HG02938 (cell line): ENCODE data around the gene DAPK3.
"Not testable (repeated sequence)": the region's sequence is repeated elsewhere in the genome, so short reads cannot be mapped to it uniquely, and the experiment has no call there.

ENCODE experiments used
- ATAC-seq: cut with Tn5 transposase; IDR thresholded peaks from one replicate; pipeline ENCODE4 v1.9.1; 2021; ENCODE audit warnings: mild to moderate bottlenecking, moderate library complexity; ENCODE audit not compliant: unreplicated experiment

The DAPK3 gene

DNA sequence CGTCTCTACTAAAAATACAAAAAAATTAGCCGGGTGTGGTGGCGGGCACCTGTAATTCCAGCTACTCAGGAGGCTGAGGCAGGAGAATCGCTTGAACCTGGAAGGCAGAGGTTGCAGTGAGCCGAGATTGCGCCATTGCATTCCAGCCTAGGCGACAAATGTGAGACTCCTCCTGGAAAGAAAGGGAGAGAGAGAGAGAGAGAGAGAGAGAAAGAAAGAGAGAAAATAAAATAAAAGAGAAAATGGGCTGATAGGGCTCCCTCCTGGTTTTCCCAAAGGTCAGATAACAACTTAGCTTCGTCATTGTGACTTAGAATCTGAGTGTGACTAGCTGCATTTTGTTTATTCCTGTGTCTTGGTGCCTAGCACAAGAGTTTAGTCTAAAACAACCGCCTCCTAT lies 34.5 kb upstream of the DAPK3 start:
- ATAC-seq = not testable (repeated sequence)

DNA sequence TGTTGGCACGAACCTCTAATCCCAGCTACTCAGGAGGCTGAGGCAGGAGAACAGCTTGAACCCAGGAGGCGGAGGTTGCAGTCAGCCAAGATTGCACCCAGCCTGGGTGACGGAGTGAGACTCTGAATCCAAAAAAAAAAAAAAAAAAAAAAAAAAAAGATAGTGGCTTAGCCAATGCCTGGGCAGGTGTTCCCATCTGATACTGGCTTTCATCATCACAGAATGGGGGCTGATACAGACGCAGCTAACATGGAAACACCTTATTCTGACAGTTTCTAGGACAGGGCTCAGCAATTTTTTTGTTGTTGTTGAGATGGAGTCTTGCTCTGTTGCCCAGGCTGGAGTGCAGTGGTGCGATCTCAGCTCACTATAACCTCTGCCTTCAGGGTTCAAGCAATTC lies 29.9 kb upstream of the DAPK3 start:
- ATAC-seq = not testable (repeated sequence)

DNA sequence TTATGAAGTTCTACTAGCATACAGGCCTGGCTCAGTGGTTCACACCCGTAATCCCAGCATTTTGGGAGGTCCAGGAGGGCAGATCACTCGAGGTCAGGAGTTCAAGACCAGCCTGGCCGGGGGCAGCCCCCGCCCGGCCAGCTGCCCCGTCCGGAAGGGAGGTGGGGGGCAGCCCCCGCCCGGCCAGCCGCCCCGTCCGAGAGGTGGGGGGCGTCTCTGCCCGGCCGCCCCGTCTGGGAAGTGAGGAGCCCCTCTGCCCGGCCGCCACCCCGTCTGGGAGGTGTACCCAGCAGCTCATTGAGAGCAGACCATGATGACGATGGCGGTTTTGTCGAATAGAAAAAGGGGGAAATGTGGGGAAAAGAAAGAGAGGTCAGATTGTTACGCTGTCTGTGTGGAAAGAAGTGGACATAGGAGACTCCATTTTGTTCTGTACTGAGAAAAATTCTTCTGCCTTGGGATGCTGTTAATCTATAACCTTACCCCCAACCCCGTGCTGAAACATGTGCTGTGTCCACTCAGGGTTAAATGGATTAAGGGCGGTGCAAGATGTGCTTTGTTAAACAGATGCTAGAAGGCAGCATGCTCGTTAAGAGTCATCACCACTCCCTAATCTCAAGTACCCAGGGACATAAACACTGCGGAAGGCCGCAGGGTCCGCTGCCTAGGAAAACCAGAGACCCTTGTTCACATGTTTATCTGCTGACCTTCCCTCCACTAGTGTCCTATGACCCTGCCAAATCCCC lies 27.9 kb upstream of the DAPK3 start:
- ATAC-seq = not testable (repeated sequence)

DNA sequence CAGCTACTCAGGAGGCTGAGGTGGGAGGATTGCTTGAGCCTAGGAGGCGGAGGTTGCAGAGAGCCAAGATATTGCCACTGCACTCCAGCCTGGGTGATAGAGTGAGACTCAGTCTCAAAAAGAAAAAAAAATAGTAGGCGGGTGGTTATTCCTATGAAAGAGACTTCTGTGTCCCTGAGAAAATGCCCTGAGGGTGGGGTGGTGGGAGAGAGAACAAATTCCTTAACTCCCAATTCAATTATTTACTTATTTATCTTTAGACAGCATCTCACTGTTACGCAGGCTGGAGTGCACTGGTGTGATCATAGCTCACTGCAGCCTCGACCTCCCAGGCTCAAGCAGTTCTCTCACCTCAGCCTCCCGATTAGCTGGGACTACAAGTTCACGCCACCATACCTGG lies 24.7 kb upstream of the DAPK3 start:
- no peak for ATAC-seq

DNA sequence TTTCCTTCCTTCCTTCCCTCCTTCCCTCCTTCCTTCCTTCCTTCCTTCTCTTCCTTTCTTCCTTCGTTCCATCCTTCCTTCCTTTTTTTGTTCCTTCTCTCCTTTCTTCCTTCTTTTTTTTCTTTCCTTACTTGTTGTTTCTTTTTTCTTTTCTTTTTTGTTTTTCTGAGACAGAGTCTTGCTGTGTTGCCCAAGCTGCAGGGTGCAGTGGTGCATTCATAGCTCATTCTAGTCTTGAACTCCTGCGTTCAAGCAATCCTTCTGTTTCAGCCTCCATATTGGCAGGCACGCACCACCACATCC lies 19.9 kb upstream of the DAPK3 start:
- ATAC-seq = no peak

DNA sequence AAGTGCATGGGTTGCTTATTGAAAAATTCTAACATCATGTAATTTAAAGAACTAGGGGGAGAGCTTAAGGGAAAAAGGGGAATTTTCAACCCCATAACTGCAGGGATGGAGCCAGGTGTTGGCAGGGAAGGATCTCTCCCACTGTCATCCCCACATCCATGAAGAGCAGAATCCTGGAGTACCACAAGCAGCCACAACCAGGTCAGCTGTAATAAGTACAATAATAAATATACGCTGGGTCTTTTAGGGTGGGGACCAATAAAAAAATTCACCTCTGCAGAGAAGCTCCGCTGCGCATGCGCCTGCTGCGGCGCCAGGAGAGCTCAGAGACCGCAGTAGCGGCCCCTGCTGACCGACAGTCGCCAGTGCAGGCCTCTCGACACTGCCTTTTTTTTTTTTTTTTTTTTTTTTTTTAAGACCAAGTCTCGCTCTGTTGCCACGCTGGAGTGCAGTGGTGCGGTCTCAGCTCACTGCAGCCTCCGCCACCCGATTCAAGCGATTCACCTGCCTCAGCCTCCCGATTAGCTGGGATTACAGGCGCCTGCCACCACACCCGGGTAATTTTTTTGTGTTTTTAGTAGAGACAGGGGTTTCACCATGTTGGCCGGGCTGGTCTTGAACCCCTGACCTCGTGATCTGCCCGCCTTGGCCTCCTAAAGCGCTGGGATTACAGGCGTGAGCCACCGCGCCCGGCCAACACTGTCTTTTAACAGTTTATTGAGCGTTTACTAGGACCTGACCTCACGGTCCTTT lies 16.9 kb upstream of the DAPK3 start:
- ATAC-seq = no peak

DNA sequence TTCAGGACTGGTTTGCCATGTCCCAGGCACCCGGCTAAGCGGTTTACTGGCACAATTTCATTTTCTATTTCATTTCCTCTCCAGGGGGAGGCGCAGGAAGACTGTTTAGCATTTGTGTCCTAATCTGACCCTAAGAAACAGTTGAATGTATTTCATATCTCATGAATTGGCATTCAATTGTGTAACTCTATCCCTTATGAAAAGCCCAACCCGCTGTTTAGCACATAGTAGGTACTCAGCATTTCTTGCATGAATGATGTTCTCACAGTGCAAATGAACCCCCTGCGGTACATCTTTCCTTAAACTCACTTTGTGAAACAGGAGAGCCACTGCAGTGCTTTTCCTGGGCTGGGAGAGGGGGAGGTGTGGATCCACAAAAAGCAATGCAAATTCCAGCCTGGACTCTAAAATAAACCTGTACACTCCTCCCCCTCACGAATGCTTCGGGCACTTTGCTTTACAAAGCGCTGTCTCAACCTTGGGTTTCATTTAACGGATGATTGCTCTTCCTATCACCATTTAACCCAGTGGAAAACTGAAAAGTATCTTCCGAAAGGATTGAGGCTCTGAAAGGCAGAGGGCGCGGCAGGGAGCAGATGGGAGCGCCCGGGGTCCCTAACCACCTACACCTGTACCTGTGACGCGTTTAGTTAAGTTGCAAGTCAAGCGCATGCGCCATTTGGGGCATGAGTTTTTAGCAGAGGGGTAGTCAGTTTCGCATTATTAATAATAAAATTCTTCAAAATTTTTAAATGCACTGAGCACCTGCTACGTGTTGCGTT lies 15.6 kb upstream of the DAPK3 start:
- ATAC-seq = no peak

DNA sequence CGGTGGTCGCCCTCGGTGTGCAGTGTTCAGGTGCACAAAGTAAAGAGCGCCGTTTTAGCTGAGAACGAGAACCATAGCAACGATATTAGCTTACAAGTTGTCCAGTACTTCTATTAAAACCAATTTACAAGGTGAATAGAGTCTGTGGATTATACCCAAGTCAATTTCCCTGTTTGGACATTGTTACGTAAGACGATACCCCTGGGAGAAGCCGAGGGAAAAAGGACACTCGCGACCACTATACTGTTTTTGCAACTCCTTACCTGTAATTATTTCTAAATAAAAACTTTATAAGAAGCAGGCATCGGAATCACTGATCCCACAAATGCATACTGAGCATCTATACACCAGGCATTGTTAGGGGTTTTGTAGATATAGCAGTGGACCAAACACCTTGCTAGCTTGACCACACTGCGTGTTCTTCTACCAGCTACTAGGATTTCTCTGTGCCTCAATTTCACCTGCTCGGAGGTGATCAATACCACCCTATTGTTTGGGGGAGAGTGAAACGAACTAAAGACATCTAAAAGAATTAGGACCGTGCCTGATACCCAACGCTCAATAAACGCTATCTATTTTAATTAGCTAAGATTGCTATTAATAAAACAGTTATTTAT lies 14.9 kb upstream of the DAPK3 start:
- ATAC-seq = no peak

DNA sequence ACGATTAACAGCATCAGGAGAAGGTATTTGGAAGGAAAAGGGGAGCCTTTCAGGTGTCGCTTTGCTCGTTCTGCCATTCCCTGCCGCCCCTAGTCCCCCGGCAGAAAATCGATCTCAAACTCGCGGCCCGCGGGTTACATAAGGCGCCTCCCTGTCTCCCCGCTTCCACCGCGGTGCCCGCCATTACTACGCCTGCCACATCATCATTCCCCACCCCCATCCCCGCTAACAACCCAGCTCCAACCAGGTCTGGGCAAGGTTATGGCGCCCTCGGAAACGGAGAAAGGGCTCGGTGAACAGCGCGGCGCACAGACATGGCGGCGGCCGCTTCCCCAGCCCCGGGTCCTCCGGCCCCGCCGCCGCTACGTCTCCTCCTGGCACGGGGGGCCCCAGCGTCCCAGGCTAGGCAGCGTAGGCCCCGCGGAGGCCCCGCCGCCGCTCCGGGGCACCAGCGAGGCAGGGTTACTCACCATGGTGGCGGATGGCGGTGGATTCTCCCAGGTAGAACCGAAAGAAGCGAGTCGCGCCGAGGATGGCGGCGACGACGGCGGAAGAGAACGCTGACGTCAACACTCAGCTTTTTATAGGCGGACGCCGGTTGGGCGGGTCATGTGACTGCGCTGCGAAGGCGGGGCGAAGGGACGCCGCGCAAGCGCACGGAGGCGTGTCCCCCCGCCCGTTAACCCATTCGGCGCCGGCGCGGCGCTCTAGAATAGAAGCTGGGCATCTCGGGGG lies 14.2 kb upstream of the DAPK3 start, which contains the start of gene EEF2:
Gene EEF2, minus strand, starts transcription at position 556 of the 735 bp plus-strand sequence. Its CDS starts 83 bp downstream, at position 473.
- no peak for ATAC-seq

DNA sequence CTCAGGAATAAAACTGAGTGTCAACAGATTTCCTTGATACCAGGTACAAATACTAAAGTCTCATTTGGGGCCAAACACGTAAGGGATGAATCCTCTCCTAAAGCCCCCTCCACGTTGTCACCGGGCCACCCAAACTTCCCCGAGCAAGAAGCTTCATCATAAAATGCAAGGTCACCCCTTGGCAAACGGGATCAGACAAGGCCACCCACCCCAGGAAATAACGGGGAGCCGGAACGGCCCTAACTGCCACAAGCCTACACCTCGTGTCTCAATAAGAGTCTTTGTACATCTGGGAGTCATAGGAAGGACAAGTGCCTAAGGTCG lies 13.6 kb upstream of the DAPK3 start:
- no peak for ATAC-seq

DNA sequence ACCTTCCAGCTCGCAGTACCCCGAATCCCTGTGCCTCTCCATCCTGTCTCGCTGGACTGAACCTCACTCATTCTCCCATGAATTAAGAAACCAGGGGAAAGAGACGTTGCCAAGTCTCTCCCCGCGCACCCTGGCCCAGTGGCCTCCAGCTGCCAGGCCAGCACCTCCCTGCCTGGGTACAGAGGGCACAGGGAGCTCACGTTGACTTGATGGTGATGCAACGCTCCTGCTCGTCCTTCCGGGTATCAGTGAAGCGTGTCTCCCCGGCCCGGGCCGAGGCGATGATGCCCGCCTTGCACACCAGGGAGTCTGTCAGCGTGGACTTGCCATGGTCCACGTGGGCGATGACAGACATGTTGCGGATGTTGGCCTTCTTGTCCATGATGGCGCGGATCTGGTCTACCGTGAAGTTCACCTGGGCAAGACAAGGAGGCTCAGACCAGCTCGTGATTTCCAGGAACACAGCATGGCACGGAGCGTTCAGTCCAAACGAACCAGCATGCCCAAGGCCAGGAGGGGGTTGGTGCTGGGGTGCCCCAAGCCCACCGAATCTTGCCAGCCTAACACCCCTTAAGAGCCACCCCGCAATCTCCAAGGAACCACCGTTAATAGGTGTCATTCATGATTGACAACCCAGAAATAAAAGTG lies 13.2 kb upstream of the DAPK3 start:
- no peak for ATAC-seq

DNA sequence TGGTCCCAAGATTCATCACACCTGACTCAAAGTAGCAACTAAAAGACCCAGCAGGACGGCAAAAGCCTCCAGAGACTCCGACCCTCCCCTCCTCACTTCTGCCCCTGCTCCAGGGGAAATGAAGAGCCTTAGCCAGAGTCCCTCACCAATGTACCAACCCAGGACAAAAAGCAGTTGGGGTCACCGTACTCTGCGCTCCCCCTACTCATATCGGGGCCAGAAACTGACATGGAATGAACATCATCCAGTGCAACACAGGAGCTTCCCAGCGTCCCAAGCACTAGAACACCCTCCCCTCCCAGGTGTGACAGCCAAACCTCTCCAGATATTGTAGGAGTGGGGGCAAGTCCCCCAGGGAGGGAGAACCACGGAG lies 12.6 kb upstream of the DAPK3 start:
- no peak for ATAC-seq

DNA sequence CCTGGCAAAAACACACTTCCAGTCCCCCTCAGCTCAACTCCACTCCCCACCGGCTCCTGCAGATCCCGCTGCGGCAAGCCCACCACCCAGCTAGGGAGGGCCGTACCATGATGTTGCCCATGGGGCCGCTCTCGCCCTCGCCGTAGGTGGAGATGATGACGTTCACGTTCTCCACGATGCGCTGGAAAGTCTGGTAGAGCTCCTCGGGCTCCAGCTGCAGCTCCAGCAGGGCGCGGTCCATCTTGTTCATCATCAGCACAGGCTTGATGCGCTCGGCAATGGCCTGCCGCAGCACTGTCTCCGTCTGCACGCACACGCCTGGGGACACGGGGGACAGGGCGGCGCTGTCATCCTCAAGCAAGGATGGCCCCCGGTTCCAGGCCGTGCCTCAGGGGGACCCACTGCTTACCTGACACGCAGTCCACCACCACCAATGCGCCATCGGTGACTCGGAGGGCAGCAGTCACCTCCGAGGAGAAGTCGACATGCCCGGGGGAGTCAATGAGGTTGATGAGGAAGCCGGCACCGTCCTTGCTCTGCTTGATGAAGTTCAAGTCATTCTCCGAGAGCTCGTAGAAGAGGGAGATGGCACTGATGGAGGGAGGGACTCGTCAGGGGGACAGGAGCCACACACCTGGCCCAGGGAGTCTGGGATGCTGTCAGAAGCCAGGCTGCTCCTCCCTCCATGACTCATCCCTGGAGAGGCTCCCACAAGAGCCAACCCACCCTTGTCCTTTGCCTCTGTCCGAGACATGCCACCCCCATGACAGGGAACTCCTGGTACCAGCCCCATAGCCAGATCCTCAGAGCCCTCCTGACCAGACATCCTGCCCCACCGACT lies 12.0 kb upstream of the DAPK3 start:
- no peak for ATAC-seq

DNA sequence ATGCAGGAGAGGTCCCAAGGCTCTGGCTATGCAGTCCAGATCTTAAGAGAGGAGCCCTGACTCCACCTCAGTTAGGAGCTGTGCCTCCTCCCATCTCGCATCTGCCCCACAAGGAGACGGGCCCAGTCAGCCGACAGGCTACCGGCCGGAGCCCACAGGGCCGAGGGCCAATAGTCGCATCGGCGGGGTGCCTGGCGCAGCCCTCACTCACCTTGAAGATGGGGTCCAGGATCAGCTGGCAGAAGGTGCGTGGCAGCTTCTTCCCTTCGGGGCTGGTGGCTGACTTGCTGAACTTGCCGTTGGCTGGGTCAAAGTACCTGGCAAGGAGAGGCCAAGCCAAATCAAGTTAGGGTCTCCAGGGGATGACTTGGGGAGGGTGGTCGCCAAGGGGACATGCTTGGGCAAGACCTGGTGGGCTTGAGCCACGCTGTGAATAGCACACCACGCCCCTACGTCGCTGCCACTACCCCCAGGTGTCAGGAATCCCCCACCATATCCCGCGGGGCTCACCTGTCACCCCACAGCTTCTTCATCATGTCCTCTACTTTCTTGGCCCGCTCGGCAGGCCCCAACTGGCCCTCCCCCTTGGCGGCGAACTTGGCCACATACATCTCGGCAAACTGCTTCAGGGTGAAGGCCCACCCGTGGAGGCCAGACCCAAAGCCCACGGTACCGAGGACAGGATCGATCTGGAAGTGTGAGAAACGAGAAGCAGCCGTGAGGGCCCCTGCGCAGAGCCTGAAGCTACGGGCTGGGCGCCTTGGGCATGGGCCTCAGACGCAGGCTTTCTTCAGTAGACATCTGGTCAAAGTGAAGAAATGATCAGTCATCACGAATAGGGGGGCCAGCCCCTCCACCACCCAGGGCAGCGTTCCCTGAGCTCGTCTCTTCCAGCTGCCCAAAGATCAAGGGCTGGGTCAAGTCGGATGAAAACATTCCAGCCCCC lies 11.1 kb upstream of the DAPK3 start:
- no peak for ATAC-seq

DNA sequence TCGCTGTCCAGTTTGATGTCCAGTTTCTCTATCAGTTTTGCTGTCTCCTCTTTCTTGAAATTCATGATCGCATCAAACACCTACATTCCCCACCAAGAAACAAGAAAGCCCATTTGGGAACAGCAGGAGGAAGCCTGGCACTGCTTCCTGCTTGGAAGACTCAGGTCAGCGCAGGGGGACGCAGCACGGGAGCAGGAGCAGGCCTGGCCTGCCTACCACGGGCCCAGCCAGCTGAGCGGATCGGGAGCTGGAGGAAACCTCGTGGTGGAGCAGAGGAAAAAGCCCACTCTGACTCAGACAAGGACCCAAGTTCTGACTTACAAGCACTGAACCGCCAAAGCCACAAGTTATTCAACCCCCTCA lies 10.5 kb upstream of the DAPK3 start:
- ATAC-seq = no peak

DNA sequence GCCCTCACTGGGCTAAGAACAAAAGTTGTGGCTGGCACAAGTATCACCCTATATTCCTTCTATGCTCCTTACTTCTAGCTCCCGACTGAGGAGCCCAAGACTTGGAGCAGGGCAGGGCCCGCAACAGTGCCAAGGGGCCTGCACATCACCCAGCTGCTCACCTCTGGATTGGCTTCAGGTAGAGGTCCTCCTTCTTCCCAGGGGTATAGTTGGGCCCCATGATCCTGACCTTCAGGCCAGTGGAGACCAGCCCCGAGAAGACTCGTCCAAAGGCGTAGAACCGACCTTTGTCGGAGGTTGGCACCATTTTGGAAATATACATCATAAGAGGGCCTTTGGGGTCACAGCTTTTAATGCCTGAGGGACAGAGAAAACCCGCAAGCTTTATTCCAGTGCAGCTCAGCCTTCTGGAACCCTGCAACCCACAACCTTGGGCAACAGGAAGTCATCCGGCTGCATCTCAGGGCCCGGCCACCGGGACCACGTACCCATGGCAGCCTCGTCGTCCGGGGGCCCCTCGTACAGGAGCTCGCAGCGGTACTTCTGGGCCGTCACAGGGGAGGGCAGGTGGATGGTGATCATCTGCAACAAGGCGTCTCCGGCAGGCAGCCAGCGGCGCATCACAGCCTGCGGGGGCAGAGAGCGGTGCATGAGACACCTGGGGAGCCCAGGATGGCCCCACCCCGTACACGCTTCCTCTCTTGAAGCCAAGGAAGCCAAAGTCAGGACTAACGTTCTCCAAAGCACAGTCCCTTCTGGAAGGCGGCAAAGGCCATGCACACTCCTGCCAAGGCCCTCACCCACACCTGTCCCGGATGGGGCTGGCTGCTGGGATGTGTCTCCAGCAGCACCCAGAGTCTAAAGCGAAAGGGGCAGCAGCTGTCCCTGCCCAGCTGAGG lies 9.7 kb upstream of the DAPK3 start:
- no peak for ATAC-seq

DNA sequence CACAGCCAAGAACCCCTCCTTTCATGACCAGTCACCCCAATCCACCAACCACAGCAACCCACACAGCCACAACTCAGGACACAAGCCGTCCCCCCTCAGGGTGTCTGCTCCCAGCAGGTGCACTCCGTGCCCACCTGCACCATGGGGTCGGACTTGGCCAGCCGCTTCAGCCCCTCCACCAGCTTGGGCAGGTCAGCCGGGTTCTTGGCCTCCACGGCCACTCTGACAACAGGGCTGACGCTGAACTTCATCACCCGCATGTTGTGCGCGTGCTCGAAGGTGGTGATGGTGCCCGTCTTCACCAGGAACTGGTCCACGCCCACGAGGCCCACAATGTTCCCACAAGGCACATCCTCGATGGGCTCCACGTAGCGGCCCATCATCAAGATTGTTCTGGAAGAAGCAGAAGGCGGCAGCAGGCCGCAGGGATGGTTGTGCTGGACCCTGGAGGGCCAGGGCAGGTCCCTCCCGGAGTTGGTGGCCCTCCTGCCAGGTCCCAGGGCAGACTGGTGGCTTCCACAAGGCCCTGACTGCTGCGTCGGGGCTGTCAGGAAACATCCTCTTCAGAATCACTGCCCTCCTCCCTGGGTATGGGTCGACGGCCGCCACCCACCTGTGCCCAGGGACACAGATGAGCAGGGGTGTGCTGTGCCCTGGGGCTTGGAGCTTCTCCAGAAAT lies 8.9 kb upstream of the DAPK3 start:
- ATAC-seq = no peak
